HEK293 (cell line): ENCODE measurements around the gene VRTN.

Experiments used
- CTCF ChIP-seq: fragments of 450-650 bp; formaldehyde crosslinking; IDR thresholded peaks from 2 replicates; pipeline ENCODE4 v1.5.1; 2016; ENCODE audit warnings: missing biosample characterization, missing genetic modification characterization
- MYNN ChIP-seq: fragments of 450-650 bp; formaldehyde crosslinking; IDR thresholded peaks from 2 replicates; pipeline ENCODE4 v1.5.1; 2016; ENCODE audit warnings: missing biosample characterization, missing genetic modification characterization, borderline replicate concordance
- OVOL3 ChIP-seq: fragments of 450-650 bp; formaldehyde crosslinking; IDR thresholded peaks from 2 replicates; pipeline ENCODE4 v1.5.1; 2016; ENCODE audit warnings: missing biosample characterization, missing genetic modification characterization
- PRDM1 ChIP-seq: fragments of 450-650 bp; formaldehyde crosslinking; IDR thresholded peaks from 2 replicates; pipeline ENCODE4; 2016; ENCODE audit warnings: missing biosample characterization, missing genetic modification characterization
- ZNF133 ChIP-seq: fragments of 450-650 bp; formaldehyde crosslinking; IDR thresholded peaks from 2 replicates; pipeline ENCODE4 v1.5.1; 2016; ENCODE audit warnings: missing biosample characterization, missing genetic modification characterization
- ZNF596 ChIP-seq: fragments of 450-650 bp; IDR thresholded peaks from 2 replicates; pipeline ENCODE4 v1.5.0; 2018; ENCODE audit warnings: missing biosample characterization, mild to moderate bottlenecking, missing genetic modification characterization, moderate library complexity
- ZNF76 ChIP-seq: fragments of 450-650 bp; formaldehyde crosslinking; IDR thresholded peaks from 2 replicates; pipeline ENCODE4; 2016; ENCODE audit warnings: low read depth, missing biosample characterization, missing genetic modification characterization, borderline replicate concordance
- ZNF777 ChIP-seq: fragments of 450-650 bp; formaldehyde crosslinking; IDR thresholded peaks from 2 replicates; pipeline ENCODE4 v1.5.1; 2017; ENCODE audit warnings: missing biosample characterization, missing genetic modification characterization, borderline replicate concordance
- TF ChIP-seq, protein P1 (sequence below): fragments of 450-650 bp; formaldehyde crosslinking; IDR thresholded peaks from 2 replicates; pipeline ENCODE4 v1.5.1; 2016; ENCODE audit warnings: missing biosample characterization, missing genetic modification characterization, low read depth

DNA sequence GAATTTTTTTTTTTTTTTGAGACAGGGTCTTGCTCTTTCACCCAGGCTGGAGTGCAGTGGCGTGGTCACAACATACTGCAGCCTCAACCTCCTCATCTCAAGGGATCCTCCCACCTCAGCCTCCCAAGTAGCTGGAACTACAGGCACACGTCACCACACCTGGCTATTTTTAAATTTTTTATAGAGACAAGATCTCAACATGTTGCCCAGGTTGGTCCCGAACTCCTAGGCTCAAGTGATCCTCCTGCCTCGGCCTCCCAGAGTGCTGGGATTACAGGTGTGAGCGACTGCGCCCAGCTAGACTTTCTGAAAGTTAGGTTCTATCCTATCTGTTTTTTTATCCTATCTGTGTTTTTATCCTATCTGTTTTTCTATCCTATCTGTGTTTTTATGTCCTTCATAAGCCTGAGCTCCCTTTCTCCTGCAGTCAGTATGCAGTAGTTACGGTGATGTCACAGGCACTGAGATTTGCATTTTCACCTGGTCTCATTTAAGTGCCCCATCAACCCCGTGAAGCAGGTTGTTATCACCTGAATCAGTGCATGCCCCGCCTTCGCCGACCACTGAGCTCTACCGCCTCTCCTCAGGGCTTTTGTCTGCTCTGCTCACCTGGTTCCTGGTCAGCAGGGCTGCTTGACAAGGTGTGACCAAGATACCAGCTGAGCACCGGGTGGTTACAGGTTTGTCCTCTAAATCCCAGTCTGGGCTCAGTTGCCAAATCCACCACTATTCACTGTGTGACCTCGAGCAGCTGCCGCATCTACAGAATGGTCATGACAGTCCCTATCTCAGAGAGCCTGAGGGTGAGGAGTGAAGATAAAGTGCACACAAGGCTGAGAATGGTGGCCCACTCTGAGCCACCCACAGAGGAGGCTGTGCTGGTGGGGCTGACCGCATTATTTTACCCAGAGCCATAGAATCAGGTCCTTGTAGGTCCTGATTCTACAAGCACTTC is 44.6 kb downstream of the VRTN start:
- TF ChIP-seq MYNN (tag by site-specific recombination) (no peak), CTCF (no peak), PRDM1 (tag by site-specific recombination) (no peak), ZNF133 (tag by site-specific recombination) (no peak), ZNF596 (no peak), OVOL3 (no peak), ZNF76 (tag by site-specific recombination) (no peak), ZNF777 (tag by site-specific recombination) (no peak)
- TF ChIP-seq, protein P1, sequence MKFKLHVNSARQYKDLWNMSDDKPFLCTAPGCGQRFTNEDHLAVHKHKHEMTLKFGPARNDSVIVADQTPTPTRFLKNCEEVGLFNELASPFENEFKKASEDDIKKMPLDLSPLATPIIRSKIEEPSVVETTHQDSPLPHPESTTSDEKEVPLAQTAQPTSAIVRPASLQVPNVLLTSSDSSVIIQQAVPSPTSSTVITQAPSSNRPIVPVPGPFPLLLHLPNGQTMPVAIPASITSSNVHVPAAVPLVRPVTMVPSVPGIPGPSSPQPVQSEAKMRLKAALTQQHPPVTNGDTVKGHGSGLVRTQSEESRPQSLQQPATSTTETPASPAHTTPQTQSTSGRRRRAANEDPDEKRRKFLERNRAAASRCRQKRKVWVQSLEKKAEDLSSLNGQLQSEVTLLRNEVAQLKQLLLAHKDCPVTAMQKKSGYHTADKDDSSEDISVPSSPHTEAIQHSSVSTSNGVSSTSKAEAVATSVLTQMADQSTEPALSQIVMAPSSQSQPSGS (tag by site-specific recombination) = no peak
